ENCODE results near the gene WDR82.
"Not testable (repeated sequence)": the region's sequence is repeated elsewhere in the genome, so short reads cannot be mapped to it uniquely, and the experiment has no call there.

DNA sequence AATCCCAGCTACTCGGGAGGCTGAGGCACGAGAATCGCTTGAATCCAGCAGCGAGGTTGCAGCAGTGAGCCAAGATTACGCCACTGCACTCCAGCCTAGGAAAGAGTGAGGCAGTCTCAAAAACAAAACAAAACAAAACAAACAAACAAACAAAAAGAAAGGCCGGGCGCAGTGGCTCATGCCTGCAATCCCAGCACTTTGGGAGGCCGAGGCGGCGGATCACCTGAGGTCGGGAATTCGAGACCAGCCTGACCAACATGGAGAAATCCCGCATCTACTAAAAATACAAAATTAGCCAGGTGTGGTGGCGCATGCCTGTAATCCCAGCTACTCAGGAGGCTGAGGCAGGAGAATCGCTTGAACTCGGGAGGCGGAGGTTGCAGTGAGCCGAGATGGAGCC, 3.7 kb downstream of the WDR82 start:
- TF ChIP-seq POLR2A (IDR thresholded peaks at IDR 0.05) = not testable (repeated sequence)
- TF ChIP-seq, protein P1, sequence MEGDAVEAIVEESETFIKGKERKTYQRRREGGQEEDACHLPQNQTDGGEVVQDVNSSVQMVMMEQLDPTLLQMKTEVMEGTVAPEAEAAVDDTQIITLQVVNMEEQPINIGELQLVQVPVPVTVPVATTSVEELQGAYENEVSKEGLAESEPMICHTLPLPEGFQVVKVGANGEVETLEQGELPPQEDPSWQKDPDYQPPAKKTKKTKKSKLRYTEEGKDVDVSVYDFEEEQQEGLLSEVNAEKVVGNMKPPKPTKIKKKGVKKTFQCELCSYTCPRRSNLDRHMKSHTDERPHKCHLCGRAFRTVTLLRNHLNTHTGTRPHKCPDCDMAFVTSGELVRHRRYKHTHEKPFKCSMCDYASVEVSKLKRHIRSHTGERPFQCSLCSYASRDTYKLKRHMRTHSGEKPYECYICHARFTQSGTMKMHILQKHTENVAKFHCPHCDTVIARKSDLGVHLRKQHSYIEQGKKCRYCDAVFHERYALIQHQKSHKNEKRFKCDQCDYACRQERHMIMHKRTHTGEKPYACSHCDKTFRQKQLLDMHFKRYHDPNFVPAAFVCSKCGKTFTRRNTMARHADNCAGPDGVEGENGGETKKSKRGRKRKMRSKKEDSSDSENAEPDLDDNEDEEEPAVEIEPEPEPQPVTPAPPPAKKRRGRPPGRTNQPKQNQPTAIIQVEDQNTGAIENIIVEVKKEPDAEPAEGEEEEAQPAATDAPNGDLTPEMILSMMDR (IDR thresholded peaks at IDR 0.05) = not testable (repeated sequence)

Measured in uterus (tissue), 2 donors.